Uterus (tissue), 4 donors: ENCODE results near the gene CPNE1. TPM values are rescaled to one million over a fixed set of nuclear protein-coding genes. Genes with fewer than 3 reads are reported as not detected.

Source experiments
- DNase-seq, 2 donors: peaks; one replicate each; pipeline ENCODE4 v3.0.0-alpha.2; 2019 to 2020
- H3K27ac ChIP-seq, 2 donors: fragments of 200-600 bp; sonication (generic); 1 replicate in 1 of 2; 2 replicates in 1 of 2; pipeline ENCODE4 v1.5.1; 2016 to 2018
- H3K27me3 ChIP-seq, 2 donors: fragments of 200-600 bp; sonication (generic); one replicate each; pipeline ENCODE4 v1.5.1; 2018 to 2019; ENCODE audit warnings: control low read depth in 1 of 2
- H3K36me3 ChIP-seq, 2 donors: fragments of 200-600 bp; sonication (generic); one replicate each; pipeline ENCODE4 v1.5.1; 2019; ENCODE audit warnings: control low read depth in 1 of 2
- H3K4me1 ChIP-seq, 2 donors: fragments of 200-600 bp; sonication (generic); one replicate each; pipeline ENCODE4 v1.5.1; 2018 to 2019; ENCODE audit warnings: control low read depth in 1 of 2
- H3K4me3 ChIP-seq, 2 donors: fragments of 200-600 bp; sonication (generic); 1 replicate in 1 of 2; 2 replicates in 1 of 2; pipeline ENCODE4 v1.5.1; 2018 to 2019; ENCODE audit warnings: mild to moderate bottlenecking in 1 of 2
- H3K9me3 ChIP-seq, 2 donors: fragments of 200-600 bp; sonication (generic); one replicate each; pipeline ENCODE4 v1.5.1; 2019; ENCODE audit warnings: control low read depth in 1 of 2
- CTCF ChIP-seq, 4 experiments: fragments of 200-600 bp in 2 of 4; fragments of 450-650 bp in 2 of 4; sonication (generic) in 2 of 4; IDR thresholded peaks; one replicate each; pipeline ENCODE4 v1.5.1; 2016 to 2019; ENCODE audit warnings: antibody characterized with exemption in 4 of 4, mild to moderate bottlenecking in 2 of 4, moderate library complexity in 1 of 4
- POLR2A ChIP-seq, 2 donors: fragments of 450-650 bp; IDR thresholded peaks; one replicate each; pipeline ENCODE4 v1.6.1; 2016; ENCODE audit warnings: antibody characterized with exemption in 2 of 2, mild to moderate bottlenecking in 1 of 2, moderate library complexity in 1 of 2
- intact Hi-C: fragments of 100-400 bp; cut with DNase I; formaldehyde crosslinking; loops from one replicate; pipeline ENCODE4 v1.15.1; 2023; ENCODE audit warnings: low total_unique reads
- total RNA-seq, 4 donors: library from RNA; depleted of rRNA in 3 of 4; stranded (reverse); fragments of >200 nt in 3 of 4; gene quantifications; one replicate each; pipeline versions ENCODE4 v1.1.0 to v1.2.4, GENCODE V29; 2014 to 2023
- donor health status: DM: yes; HTN: yes; CAD: no.

CPNE1 gene
- total RNA-seq, 4 donors from 2014 or later: 86.8 to 295 (median 142) TPM

- Histone ChIP-seq H3K36me3 (no peaks in the 10 kb centered on the region), H3K4me1 (peaks cover 0 to 6% of the 10 kb centered on the region in 2 donors), H3K27ac (peak overlapping the region; percentile 96), H3K9me3 (no peaks in the 10 kb centered on the region), H3K27me3 (no peaks in the 10 kb centered on the region), H3K4me3 (peak overlapping the region; percentile 71 to 85)
- DNase-seq: peak; percentile 30 to 33
- intact Hi-C loops: no loop called here
- TF ChIP-seq CTCF (IDR thresholded peaks at IDR 0.05) (no peak), POLR2A (IDR thresholded peaks at IDR 0.05) (no peak)
Observed at GRCh38 chr20:35663516-35664465, 909 bp downstream of the CPNE1 start.

- peak overlapping the region in 1 of 2 donors; percentile 96 for H3K27ac ChIP-seq
- DNase-seq: no peak
- intact Hi-C loops: no loop called here
- H3K4me3 ChIP-seq: peak overlapping the region; percentile 71 to 85
- H3K36me3 ChIP-seq: no peaks in the 10 kb centered on the region
- no peaks in the 10 kb centered on the region for H3K9me3 ChIP-seq
- H3K27me3 ChIP-seq: no peaks in the 10 kb centered on the region
- TF ChIP-seq POLR2A (IDR thresholded peaks at IDR 0.05) (no peak), CTCF (IDR thresholded peaks at IDR 0.05) (no peak)
- H3K4me1 ChIP-seq: peaks cover 0 to 6% of the 10 kb centered on the region in 2 donors
Observed at GRCh38 chr20:35662551-35662950, 2.1 kb downstream of the CPNE1 start.

GRCh38 chr20:35661908-35662307 is 2.8 kb downstream of the CPNE1 start:
- Histone ChIP-seq H3K27ac (peak overlapping the region in 1 of 2 donors; percentile 1), H3K27me3 (no peaks in the 10 kb centered on the region), H3K4me1 (peaks cover 0 to 6% of the 10 kb centered on the region in 2 donors), H3K9me3 (no peaks in the 10 kb centered on the region), H3K4me3 (peak overlapping the region in 1 of 2 donors; percentile 71), H3K36me3 (no peaks in the 10 kb centered on the region)
- DNase-seq: no peak
- TF ChIP-seq CTCF (IDR thresholded peaks at IDR 0.05) (no peak), POLR2A (IDR thresholded peaks at IDR 0.05) (no peak)
- intact Hi-C loops: no loop called here

- peak overlapping the region; percentile 1 to 7 for H3K27ac ChIP-seq
- no peaks in the 10 kb centered on the region for H3K27me3 ChIP-seq
- H3K36me3 ChIP-seq: no peaks in the 10 kb centered on the region
- H3K4me1 ChIP-seq: peaks cover 0 to 6% of the 10 kb centered on the region in 2 donors
- no peak for DNase-seq
- no peak overlapping the region for H3K4me3 ChIP-seq
- no peaks in the 10 kb centered on the region for H3K9me3 ChIP-seq
- TF ChIP-seq POLR2A (IDR thresholded peaks at IDR 0.05) (no peak), CTCF (IDR thresholded peaks at IDR 0.05) (no peak)
- intact Hi-C loops: no loop called here
Observed at GRCh38 chr20:35661053-35661452, 3.6 kb downstream of the CPNE1 start.
